Measurements from ENCODE around the gene INPP5A.
"Not testable (repeated sequence)": the region's sequence is repeated elsewhere in the genome, so short reads cannot be mapped to it uniquely, and the experiment has no call there.

Gene INPP5A

GRCh38 chr10:132583456-132583855, 45.9 kb downstream of the INPP5A start:
- DNase-seq (ENCODE audit: low spot score) = no peak

DNA sequence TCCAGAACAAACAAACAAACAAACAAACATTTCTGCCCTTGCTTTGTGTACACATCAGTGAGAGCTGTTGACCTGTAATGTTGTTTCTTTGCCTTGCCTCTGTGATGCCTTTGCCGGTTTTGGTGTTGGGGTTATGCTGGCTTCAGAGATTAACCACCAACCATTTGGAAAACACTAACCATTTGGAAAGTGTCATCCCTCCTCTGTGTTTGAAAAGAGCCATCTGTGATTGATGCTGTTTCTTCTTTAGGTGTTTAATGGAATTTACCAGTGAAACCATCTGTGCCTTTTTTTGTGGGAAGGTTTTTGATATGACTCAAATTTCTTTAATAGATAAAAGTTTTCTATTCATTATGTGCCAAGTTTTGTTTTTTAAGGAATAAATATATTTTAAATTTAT, 46.5 kb downstream of the INPP5A start:
- peak; percentile 79 for DNase-seq (ENCODE audit: low spot score)

- DNase-seq (ENCODE audit: low spot score) = no peak
These were observed 48.4 kb downstream of the INPP5A start for GRCh38 chr10:132585732-132586722.

DNA sequence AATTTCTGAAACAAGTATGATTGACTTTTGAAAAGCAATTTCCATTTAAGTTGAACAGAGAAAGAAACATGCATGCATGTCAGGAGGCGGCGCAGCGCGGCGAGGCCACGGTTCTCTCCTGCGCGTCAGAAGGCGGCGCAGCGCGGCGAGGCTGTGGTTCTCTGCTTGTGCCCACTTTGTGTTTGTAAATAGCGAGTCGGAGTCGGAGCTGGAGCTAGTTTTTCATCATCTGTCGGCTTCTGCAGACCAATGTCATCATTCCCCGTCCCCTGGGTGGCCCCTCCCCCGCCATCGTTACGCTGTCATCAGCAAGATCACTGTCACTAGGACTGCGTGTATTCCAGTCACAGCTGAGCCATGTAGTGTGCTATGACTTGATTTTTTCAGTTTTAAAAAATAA, 49.2 kb downstream of the INPP5A start:
- DNase-seq (ENCODE audit: low spot score) = no peak

GRCh38 chr10:132587175-132587574, 49.6 kb downstream of the INPP5A start:
- peak; percentile 33 for DNase-seq (ENCODE audit: low spot score)

DNA sequence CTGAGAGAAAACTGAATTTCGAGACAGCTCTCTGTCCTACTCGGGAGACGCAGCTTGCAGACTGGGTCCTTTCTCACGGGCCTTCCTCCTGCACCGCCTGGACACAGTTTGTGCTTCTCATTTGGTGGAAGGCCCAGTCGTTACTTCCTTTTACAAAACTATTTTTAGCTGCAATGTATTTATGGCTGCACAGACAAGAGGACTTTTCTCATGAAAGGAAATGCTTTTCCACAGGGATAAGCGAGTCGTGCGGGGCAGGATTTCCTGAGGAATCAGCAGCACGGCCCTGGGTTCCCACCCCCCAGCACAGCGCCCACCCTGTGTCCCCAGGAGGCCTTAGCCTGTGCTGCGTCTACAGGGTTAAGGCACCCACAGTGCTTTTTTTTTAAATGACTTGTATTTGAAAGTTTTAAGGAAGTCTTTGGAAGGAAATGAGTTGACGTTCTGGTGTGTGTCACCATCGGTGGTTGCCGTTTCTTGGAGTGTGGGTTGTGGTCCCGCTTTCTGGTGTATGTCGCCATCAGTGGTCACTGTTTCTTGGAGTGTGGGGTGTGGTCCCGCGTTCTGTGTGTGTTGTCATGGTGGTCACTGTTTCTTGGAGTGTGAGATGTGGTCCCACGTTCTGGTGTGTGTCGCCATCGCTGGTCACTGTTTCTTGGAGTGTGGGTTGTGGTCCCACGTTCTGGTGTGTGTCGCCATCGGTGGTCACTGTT, 50.9 kb downstream of the INPP5A start:
- peak; percentile 39 for DNase-seq (ENCODE audit: low spot score)

DNA sequence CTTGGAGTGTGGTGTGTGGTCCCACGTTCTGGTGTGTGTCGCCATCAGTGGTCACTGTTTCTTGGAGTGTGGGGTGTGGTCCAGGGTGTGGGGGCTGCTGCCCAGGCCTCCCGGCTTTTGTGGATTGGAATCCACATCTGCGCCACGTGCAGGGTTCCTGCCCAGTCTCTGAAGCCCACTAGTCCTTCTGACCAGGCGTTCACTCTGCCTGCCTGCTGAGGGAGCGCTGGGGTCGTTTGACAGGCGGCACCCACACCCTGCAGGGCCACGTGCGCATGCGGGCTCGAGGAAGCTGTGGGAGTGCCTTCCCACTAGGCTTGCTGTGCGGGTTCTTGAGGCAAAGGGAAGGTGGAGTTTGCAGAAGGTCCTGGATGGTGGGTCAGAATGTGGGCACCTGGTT, 51.4 kb downstream of the INPP5A start:
- no peak for DNase-seq (ENCODE audit: low spot score)

- no peak for DNase-seq (ENCODE audit: low spot score)
These were observed 52.1 kb downstream of the INPP5A start for GRCh38 chr10:132589681-132590080.

GRCh38 chr10:132590094-132590751, 52.6 kb downstream of the INPP5A start:
- DNase-seq (ENCODE audit: low spot score) = no peak

DNA sequence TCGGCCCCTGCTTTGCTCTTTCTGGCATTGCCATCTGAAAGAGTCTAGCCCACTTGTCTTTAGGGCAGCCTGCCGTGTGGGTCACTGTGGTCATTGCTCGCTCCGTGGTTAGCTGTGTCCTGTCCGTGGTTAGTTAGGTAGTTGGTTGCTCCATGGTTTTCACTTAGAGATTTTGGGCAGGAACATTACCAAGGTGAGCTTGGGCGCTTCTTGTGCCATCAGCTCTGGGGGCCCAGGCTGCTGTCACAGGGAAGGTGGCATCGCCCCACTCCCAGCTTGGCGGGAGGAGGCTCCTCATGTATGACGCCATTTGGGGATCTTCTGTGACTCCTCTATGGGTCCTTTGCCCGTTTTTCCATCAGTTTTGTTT, 53.1 kb downstream of the INPP5A start:
- no peak for DNase-seq (ENCODE audit: low spot score)

GRCh38 chr10:132591166-132591971, 53.8 kb downstream of the INPP5A start:
- DNase-seq (ENCODE audit: low spot score) = no peak

DNA sequence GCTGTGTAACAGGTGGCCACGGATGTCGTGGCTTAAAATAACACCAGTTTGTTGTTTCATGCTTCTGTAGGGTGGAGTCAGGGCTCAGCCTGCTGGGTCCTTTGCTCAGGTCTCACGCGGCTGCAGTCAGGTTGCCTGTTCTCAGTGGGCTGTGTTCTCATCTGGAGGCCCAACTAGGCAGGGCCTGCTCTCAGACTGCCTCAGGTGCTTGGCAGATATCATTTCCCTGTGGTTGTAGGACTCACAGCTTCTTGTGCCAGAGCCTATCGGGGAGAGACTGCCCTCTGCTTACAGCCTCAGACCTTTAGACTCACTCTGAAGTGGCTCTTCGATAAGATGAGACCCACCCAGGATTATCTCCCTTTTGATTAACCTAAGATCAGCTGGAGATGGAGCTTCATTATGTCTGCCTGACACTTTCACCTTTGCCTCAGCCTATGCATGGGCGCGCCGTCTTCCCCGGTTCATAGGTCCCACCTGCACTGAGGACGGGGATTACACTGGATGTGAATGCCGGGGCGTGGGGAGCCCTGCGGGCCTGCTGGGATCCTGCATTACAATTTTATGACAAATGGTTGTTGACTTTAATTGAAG, 55.3 kb downstream of the INPP5A start:
- DNase-seq (ENCODE audit: low spot score) = no peak

- no peak for DNase-seq (ENCODE audit: low spot score)
These were observed 55.8 kb downstream of the INPP5A start for GRCh38 chr10:132593389-132593788.

GRCh38 chr10:132593900-132594876, 56.6 kb downstream of the INPP5A start:
- DNase-seq (ENCODE audit: low spot score) = no peak

GRCh38 chr10:132595021-132595420, 57.4 kb downstream of the INPP5A start:
- no peak for DNase-seq (ENCODE audit: low spot score)

DNA sequence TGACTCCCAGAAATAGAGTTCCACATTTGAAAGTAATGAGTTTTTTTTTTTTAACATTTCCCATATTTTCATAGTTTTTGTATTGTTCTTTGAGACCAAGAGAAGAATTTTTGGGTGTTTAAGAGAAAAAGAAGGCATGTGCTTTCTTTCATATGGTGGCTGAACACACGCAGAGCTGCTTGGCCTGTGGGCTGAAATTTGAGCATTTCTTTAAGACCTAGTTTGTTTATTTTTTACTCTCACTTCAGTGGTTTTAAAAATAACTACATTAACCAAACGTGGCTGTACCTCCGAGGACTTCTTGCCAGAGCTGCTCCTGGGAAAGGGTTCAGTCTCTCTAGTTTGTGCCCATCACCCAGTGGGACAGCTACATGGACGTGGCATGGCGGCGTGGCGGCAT, 58.3 kb downstream of the INPP5A start:
- no peak for DNase-seq (ENCODE audit: low spot score)

- no peak for DNase-seq (ENCODE audit: low spot score)
These were observed 59.2 kb downstream of the INPP5A start for GRCh38 chr10:132596742-132597279.

DNA sequence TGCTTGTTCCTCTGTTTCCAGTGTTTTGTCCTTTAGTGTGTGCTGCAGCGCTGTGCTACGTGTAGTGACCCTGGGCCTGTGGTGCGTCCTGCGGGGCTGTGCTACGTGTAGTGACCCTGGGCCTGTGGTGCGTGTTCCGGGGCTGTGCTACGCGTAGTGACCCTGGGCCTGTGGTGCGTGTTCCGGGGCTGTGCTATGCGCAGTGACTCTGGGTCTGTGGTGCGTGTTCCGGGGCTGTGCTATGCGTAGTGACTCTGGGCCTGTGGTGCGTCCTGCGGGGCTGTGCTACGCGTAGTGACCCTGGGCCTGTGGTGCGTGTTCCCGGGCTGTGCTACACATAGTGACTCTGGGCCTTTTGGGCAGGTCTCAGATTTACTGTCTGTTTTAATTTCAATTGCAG, 60.1 kb downstream of the INPP5A start:
- DNase-seq (ENCODE audit: low spot score) = no peak

DNA sequence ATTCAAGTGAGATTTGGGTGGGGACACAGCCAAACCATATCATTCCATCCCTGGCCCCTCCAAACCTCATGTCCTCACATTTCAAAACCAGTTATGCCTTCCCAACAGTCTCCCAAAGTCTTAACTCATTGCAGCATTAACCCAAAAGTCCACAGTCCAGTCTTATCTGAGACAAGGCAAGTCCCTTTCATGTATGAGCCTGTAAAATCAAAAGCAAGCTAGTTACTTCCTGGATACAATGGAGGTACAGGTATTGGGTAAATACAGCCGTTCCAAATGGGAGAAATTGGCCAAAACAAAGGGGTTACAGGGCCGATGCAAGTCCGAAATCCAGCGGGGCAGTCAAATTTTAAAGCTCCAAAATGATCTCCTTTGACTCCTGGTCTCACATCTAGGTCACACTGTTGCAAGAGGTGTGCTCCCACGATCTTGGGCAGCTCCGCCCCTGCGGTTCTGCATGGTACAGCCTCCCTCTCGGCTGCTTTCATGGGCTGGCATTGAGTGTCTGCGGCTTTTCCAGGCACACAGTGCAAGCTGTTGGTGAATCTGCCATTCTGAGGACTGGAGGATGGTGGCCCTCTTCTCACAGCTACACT, 61.5 kb downstream of the INPP5A start:
- not testable (repeated sequence) for DNase-seq (ENCODE audit: low spot score)
